ENCODE measurements around the gene MAP2. TPM values are rescaled to one million over a fixed set of nuclear protein-coding genes. Genes with fewer than 3 reads are reported as not detected.

The MAP2 gene
- total and polyA plus RNA-seq, 10 of the 15 experiments (the other 5 are each of a cell fraction or from before 2014, with no cell fraction given): 0.01 TPM; not detected in 9

GRCh38 chr2:209390839-209391238 is 33.0 kb upstream of the MAP2 start:
- Histone ChIP-seq H3K4me1 (ENCODE audit: control insufficient read depth, insufficient read depth, low read length) (no peaks in the 10 kb centered on the region), H3K4me3 (no peak overlapping the region), H3K27me3 (replicated peaks in 1 of 2; ENCODE audit: control insufficient read depth in 2 of 2, insufficient read depth in 2 of 2, low read length in 1 of 2) (no peaks in the 10 kb centered on the region), H3K9me3 (replicated peaks; ENCODE audit: control insufficient read depth, insufficient read depth, low read length) (no peaks in the 10 kb centered on the region), H3K27ac (ENCODE audit: control insufficient read depth, insufficient read depth) (no peak overlapping the region), H3K79me2 (ENCODE audit: control insufficient read depth, insufficient read depth, low read length) (no peaks in the 10 kb centered on the region), H3K9ac (ENCODE audit: control insufficient read depth, insufficient read depth, low read length) (no peak overlapping the region), H2AFZ (ENCODE audit: control insufficient read depth, low read depth, low read length) (no peak overlapping the region), H3K36me3 (ENCODE audit: control insufficient read depth in 2 of 2, insufficient read depth in 2 of 2, low read length in 1 of 2) (no peaks in the 10 kb centered on the region), H3K4me2 (ENCODE audit: control insufficient read depth, insufficient read depth) (no peak overlapping the region), H4K20me1 (ENCODE audit: control insufficient read depth, insufficient read depth) (no peaks in the 10 kb centered on the region)
- FAIRE-seq: no peak
- ATAC-seq: no peak
- 0% methylated on average over 1 of the region's 1 CpG for WGBS (ENCODE audit: insufficient coverage, insufficient replicate concordance, low lambda C conversion rate, missing lambda C conversion rate)
- ChIA-PET SMC1A (ENCODE audit: uncharacterized antibody, unreplicated experiment) (no interaction called here), POLR2A (no interaction called here), CTCF (no interaction called here), RAD21 (ENCODE audit: unreplicated experiment) (no interaction called here)
- intact Hi-C loops (cut with micrococcal nuclease; ENCODE audit: unreplicated experiment): no loop called here
- no peak for DNase-seq (ENCODE audit: low read depth, low spot score)
- in situ Hi-C loops (cut with MboI): no loop called here
- BruUV-seq (replicated peaks): no TSS peak
- TF ChIP-seq USF1 (IDR thresholded peaks at IDR 0.05; ENCODE audit: borderline replicate concordance, extremely low read length, insufficient read depth, low read depth, low read length) (no peak), SIN3A (IDR thresholded peaks at IDR 0.05; ENCODE audit: low read depth, low read length) (no peak), ATF7 (IDR thresholded peaks at IDR 0.05; ENCODE audit: low read depth) (no peak), SIX5 (IDR thresholded peaks at IDR 0.05; ENCODE audit: low read depth, low read length, severe bottlenecking) (no peak), JUND (IDR thresholded peaks at IDR 0.05; ENCODE audit: low read depth, low read length) (no peak), PBX3 (IDR thresholded peaks at IDR 0.05; ENCODE audit: insufficient replicate concordance, low read depth, low read length) (no peak), NRF1 (conservative IDR thresholded peaks at IDR 0.05; ENCODE audit: low read depth, low read length) (no peak), REST (IDR thresholded peaks at IDR 0.05; ENCODE audit: low read depth, low read length) (no peak), SUPT20H (IDR thresholded peaks at IDR 0.05; ENCODE audit: borderline replicate concordance, control insufficient read depth, low read depth, low read length) (no peak), MTA3 (IDR thresholded peaks at IDR 0.05; ENCODE audit: borderline replicate concordance, low read length) (no peak), ZNF207 (IDR thresholded peaks at IDR 0.05; ENCODE audit: borderline replicate concordance) (no peak), LARP7 (IDR thresholded peaks at IDR 0.05) (no peak), JUNB (IDR thresholded peaks at IDR 0.05) (no peak), ZBTB11 (CRISPR knock-in tag; IDR thresholded peaks at IDR 0.05) (no peak)

All from GM12878 (cell line).